ENCODE results near the gene RXFP4.
"Not testable (repeated sequence)": the region's sequence is repeated elsewhere in the genome, so short reads cannot be mapped to it uniquely, and the experiment has no call there.

Gene RXFP4

GRCh38 chr1:155978325-155978972, 37.0 kb downstream of the RXFP4 start, which contains the start of gene ARHGEF2:
ARHGEF2 (minus strand) TSS chr1:155978547; CDS start chr1:155978427, 120 bp downstream.
- peak; percentile 74 to 86 for DNase-seq (ENCODE audit: low read depth in 2 of 2)

DNA sequence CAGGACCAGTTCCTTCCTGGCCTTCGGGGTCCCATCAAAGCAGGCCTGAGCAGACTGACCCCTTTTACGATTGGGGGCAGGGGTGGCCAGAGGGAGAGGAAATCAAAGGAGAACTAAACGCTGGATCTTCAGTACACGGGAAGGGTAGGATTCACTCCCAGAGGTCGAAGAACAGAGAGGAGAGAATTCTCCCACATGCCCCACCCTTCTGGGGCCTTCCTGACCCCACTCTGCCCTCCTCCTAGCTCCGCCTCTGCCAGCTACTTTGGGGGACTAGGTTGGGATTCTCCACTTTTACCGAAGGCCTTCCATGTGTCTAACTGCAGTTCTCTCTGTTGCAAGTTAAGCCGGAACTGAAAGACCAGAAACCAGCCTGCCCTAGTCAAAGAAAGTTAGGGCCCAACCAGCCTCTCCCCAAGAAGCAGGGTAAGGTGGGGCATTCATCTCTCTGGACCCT, 37.6 kb downstream of the RXFP4 start:
- no peak for DNase-seq (ENCODE audit: low read depth in 2 of 2)

DNA sequence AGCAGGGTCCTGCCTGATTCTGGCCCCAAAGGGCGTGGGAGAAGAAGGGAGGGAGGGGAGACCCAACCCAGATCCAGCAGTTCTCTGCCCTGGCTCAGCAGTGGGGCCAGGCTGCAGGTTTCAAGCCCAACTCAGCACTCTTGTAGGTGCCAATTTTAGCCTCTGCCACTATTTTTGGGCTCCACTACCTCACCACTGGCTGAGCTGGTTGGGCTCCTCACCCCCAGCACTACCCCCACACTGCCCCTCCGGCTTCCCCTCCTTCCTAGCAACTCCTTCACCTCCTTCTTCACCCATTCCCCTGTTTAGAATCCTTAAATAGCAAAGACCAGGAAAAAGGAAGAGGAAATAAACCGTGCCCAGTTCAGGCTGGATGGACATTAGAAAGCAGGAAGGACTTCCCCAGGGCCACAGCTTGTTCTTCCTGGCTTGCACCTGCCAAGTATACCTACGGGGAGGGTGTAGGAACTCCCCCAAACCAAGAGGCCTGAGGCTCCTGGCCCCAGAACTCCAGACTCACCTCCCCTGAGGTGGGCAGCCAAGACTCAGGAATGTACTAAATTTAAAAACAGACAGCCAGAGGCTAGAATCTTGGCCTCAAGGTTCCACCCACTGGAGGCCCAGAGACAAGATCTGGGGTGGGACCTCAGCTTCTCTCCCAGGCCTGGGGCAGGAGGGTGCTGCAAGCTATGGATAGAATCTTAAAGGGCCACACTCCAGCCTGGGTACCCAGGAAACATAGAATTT, 38.3 kb downstream of the RXFP4 start:
- no peak for DNase-seq (ENCODE audit: low read depth in 2 of 2)

GRCh38 chr1:155981266-155982088, 40.0 kb downstream of the RXFP4 start:
- no peak for DNase-seq (ENCODE audit: low read depth in 2 of 2)

DNA sequence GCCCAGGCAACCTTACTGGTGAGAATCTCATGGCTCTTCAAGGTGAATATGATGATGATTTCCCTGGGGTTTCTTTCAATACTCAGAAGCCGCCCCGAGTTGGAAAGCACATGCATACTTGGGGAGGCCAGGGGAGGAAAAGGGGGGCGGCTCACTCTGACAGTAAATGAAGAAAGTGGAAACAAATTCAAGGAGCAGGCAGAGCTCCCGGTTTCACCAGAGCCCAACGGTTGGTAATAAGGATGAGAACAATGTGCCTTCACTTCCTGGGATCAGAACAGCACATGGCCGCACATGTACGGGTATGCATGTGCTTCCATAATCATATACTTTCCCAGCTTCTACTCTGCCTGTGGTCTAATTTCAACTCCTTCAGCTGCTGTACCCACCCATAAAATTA, 40.7 kb downstream of the RXFP4 start:
- DNase-seq (ENCODE audit: low read depth in 2 of 2) = no peak

DNA sequence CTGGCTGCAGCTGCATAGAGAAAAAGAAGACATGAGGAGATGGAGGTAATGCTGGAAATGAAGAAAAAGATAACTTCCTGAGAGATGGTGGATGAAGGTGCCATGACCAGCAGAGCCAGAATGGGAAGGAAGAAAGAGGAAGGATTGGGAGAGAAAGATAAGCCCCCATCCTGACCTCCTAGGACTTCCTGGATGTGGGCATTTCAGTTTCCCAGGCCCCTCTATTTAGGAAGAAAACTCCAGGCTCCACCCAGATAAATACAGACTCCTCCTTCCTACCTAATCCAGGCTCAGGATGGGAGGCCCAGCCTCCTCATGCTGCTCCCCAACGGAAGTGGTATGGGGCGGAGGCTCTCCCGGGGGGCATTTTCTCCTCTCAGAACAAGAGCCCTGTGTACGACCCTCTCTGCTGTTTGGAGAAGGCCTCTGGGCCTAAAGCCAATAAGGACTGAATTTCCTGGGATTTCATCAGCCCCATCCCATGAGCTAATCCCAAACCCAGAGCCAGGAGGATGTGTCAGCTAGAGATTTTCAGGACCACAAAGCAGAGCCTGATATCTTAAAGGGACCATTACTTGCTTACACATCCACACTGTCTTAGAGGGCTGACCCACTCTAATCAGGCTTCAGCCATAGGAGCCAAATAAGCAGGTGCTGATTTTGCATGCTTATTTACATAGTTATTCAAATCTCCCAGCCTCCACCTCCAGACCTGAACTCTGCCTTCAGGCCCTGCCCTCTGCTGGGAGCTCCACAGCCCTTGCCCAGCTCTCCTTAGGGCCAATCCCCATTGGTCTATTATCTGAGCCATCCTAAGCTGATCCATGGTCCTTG, 42.0 kb downstream of the RXFP4 start:
- no peak for DNase-seq (ENCODE audit: low read depth in 2 of 2)

- no peak for DNase-seq (ENCODE audit: low read depth in 2 of 2)
These were observed 42.9 kb downstream of the RXFP4 start for GRCh38 chr1:155984341-155984740.

- DNase-seq (ENCODE audit: low read depth in 2 of 2) = not testable (repeated sequence)
These were observed 43.6 kb downstream of the RXFP4 start for GRCh38 chr1:155984903-155985645.

GRCh38 chr1:155989242-155990004, 48.0 kb downstream of the RXFP4 start:
- peak; percentile 55 to 67 for DNase-seq (ENCODE audit: low read depth in 2 of 2)

GRCh38 chr1:155990005-155990739, 48.7 kb downstream of the RXFP4 start:
- DNase-seq (ENCODE audit: low read depth in 2 of 2) = no peak
